Measurements from ENCODE around the gene RPL22.

The RPL22 gene

DNA sequence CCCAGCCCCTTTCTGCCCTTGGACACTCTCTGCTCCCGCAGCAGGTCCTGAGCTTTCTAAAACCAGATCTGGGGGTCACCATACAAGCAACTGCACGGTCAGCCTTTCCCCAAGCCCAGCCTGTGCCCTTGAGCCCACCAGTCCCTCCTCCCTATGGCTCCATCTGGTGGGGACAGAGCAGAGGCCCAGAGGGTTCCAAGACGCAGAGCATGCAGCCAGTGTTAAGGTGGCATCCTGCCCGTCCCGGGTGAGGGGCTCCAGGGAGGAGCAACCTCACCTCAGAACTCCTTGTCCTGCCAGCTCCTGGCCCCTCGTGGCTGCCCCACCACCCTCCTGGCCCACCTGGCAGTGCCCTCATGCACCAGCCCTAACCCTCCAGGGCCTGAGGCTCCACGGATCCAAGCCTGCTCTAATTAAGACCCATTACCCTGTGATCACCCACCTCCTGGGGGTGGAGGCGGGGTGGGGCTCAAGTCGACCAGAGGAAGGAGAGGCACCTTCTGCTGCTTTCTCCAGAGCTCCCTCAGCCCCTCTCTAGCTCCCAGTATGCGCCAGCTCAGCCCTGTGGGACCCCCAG lies 27.8 kb downstream of the RPL22 start:
- DNase-seq: no peak

DNA sequence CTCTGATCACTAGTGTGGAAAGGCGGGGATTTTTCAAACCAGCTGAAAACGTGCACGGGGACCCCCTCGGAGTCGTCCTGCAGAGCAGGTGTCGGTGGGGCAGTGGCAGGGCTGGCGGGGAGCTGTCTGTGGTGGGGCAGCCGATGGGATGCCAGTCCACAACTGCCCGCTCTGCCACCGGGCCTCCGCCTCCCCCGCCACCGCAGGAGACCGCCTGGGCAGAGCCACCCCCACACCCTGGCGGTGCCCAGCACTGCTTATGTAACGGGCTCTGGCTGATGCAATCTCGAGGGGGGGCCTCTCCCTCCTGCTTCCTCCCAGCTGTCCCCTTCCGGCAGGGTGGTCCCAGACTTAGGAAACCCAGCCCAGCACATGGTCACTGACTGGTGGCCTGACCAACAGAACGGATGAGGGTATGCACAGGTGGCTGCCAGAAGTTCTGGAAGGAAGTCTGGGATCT lies 28.6 kb downstream of the RPL22 start:
- DNase-seq: no peak

DNA sequence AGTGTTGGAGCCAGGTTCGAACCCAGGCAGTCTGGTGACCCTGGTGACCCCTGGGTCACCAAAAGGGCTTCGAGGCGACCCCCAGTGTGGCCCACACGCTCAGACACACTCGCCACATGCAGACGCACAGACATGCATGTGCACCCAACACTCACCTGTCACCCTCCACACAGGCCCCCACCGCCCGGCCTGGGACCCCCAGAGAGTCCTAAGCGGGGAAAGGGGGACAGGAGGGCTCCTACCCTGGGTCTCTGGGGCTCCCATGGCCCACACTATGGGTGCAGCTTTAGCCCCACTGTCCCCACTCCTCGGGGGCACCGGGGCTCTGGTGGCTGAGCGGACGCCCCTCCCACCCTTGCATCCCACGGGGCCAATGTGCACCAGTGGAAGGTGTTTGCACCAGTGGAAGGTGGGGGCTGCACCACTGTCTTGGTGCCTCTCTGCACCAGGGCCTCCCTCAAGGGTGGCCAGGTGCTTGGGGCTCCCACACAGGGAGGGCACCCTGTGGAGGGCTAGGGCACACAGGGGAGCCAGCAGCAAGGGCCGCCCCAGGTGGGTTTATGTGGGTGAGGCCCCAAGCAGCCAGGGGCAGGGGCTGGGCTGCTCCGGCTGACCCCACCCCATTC lies 29.2 kb downstream of the RPL22 start:
- no peak for DNase-seq

DNA sequence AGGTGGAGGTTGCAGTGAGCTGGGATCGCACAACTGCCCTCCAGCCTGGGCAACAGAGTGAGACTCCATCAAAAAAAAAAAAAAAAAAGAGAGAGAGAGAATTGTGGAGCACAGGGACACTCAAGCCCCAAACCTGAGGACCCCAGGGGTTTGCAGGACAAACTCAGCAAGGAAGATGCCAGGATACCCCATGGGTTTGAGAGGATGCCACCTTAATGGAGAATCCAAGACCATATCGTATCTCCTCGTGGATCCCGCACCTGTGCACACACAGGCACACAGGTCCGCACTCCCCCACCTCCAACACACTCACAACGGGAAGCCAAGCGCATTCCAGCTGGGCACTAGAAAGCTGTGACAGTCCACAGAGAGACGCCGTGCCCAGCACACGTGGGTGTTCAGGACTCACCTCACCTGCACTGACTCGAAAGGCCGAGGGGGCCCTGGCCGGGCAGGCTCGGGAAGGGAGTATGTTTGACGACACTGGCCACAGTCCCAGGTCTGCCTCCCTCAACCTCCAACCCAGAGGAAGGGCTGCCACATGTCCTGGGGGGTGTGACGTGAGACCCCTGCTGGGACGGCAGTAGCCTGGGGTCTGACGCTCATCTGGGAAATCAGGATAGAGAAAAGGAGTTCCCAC lies 30.3 kb downstream of the RPL22 start:
- no peak for DNase-seq

DNA sequence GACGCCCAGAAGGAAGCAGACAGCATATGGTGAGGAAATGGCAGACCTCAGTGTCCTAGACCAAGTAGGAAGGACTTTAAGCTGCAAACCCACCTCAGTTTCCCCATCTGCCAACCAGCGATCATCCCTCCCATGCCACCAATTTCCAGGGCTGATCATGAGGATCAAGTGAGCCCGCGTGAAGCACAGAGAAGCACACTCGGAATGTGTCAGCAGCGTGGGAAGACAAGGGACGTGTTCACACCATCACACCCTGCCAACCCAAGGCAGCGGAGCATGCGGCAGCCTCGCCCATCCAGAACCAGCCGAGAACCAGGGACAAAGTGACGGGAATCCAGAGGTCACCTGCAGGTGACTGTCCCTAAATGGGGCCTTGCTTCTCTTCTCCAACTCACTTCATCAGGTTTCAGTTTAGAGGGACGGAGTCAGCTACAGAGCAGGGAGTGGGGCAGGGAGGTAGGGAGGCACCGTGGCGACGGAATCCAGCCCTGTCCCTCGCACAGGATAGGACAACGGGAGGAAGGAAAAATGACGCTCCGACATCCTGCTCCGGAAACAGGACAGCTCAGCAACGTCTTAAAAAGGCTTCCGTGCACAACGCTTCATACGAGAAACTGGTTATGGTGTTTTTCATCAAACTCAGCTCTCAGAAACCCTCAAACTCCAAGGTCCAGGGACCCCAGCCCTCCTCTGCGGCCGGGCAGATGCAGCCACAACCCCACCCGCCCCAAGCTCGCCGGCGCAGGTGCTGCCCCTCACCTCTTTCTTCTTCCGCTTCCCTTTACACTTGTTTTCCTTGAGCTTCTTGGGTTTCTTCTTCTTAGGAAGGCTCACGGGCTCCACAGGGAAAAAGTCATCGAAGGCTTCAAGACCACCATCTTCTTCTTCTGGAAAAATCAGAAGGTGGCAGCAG lies 31.7 kb downstream of the RPL22 start:
- no peak for DNase-seq

DNA sequence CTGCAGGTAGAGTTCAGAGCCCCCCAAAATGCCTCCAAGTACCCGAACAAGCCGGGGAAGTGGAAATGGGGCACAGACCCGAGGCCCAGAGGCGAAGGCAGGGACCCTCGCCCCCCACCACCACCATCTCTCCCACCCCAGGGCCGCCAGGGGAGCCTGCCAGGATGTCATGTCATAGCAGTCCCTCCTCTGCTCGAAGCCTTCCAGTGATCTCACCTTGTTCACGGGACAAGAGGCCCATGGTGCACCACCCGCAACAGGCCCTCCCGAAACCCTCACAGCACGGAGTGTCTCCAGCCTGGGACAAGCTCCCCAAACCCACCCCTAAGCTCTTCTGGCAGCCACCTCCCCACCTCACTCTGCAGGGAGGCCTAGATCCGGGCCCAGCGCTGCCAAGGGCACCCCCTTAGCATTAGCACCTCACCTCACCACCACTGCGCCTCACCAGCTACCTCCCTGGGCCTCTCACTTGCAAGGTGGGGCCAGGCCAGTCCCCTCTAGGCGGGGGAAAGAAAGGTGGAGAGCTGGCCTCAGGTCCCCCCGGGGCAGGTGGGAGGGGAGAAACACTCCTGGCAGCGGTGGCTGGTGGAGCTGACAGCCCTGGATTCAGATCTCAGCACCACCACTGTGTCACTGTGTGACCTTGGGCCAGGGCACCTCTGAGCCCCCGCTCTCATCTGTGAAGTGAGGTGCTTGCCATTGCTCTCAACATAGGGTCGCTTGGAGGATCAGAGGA lies 32.6 kb downstream of the RPL22 start:
- no peak for DNase-seq

DNA sequence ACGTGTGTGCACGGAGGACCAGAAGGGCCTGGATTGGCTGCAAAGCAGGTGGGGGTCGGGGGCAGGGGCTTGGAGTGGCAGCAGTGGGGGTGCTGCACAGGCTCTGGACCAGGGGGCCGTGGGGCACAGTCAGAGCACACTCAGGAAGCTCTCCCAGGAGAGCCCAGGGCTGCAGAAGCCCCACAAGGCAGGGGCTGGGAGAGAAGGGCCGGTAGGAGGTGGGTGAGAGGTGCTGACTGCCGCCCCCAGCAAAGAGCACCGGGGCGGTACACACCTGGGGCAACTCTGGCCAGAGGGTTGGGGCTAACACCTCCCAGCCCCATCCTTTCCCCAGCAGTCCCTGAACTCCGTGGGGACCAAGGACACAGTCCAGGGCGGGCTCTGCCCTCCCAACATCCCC lies 33.2 kb downstream of the RPL22 start:
- no peak for DNase-seq

DNA sequence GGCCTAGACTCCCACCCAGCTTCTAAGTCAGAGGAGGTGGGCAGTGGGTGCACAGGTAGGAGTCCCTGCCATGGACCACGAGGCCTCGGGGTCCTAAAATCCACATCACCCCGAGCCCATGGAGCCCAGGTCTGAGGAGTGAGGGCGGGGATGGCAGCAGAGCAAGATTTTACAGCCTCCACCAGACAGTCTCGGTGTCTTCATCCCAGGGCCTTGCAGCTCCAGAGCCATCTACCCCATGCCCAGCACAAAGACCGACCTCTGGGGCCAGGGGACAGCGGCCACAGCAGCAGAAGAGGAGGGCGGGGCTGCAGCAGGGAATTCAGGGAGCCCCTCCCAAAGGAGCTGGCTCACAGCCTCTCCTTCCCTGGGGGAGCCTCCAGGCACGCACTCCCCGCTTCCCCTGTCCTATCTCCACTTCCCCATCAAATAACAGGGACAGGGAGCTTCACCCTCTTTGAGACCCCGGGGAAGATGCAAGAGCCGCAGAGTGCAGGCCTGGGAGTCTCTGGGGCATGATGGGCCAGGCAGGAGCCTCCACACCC lies 33.9 kb downstream of the RPL22 start:
- DNase-seq: no peak

DNA sequence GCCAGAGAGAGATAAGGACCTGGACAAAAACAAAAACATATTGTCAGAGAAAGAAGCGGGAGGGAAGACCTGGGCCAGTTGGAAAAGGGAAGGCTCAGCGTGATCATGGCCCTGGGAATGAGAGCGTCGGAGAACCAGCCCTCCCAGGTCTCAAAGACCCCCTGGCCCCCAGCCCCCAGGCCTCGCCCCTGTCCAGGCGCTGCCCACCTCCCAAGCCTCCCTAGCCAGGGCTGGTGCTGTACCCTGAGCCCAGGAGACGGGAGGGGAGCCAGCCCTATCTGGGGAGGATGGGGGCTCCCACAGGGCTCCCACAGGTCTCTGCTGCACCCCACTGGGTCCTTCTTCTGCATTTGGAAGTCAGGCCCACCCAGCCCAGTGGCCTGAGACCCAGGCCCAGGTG lies 34.4 kb downstream of the RPL22 start:
- no peak for DNase-seq

DNA sequence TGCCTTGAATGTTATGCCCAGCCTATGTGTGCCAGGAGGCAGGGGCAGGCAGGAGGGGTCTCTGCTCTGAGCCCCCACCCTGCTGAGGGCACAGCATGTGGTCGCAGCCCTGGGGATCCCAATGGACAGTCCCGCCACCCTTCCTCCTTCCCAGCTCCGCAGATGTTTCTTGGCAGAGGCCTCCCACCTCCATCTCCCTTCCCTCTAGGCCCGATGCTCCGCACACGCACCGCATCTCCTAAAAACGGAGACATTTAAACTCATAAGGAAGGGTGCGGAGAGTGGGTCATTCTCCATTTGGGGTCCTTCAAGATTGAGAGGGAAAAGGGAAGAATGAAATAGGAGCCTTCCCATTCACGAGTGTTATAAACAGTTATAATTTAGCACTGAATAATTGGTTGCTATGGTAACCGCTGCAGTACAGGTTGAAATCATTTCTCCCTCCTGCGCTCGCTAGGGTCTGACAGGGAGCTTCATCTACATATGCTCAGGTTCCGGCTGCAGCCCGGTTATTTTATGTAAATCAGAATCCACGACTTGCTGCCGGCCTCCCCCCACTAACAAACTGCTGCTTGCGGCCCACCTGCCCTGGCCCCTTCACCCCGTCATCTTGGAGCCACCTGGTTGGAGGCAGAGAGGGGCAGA lies 35.3 kb downstream of the RPL22 start:
- no peak for DNase-seq

DNA sequence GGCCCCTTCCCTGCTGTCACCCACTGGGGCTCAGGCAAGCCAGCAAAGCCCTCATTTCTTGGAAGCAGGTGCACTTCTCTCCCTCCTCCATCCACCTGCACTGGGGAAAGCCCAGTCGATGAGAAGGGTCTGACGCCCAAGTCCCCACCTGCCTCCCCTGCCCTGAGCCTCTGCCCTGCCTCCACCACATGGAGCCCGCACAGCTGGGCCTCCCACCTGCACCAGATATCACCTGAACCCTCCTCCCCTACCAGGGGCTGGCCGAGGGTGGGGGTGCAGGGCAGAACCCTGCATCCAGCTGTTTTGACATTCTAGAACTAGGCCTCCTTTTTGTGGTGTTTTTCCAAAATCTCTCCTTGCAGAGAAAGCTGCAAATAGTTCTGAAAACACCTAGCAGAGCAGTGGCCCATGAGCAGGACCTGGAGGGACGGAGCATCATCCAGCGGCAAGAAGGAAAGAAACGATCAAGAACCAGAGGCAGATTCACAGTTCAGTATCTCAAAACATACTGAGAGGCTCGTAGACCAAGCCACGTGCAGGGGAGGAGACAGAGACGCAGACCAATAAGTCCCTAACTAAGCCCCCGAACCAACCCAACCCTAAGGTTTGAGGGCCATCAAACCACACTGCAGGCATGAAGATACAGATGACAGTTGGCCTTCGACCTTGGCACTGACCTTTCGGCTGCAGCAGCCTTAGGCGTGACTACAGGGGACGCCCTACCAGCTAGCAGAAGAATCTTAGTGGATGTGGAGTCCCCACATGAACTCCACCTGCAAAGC lies 36.0 kb downstream of the RPL22 start:
- no peak for DNase-seq

DNA sequence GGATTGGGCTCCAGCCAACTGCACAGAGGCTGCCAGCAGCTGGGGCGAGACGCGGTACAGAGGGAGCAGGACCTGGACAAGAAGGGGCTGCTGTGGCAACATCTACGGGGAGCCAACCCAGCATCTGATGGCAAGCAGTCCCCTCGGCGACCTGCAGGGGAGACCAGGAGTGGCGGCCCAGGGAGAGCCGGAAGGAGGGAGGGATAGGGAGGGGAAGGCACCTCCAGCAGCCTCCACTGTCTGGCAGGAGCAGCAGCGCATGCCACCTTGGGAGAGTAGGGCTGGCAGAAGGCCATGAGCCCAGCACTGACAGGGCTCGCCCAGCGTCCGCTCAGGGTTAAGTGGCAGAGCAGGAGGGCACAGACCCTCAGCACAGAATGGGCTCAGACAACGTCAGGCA lies 36.6 kb downstream of the RPL22 start:
- DNase-seq: no peak

DNA sequence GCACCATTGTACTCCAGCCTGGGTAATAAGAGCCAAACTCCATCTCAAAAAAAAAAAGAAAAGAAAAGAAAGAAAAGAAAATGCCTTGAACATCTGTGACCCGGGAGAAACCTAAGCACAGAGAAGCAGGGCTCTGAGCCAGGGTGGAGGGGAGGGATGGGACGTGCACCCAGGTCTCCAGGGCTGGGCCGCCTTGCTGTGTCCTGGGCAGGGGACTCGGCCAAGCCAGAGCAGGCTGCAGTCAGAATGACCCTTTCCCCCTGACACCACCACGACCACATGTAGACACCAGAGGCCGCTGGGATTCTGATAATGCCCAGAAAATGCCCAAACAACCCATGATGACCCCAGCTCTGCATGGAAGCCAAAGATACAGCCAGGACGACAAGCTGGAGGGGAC lies 37.1 kb downstream of the RPL22 start:
- DNase-seq: no peak

DNA sequence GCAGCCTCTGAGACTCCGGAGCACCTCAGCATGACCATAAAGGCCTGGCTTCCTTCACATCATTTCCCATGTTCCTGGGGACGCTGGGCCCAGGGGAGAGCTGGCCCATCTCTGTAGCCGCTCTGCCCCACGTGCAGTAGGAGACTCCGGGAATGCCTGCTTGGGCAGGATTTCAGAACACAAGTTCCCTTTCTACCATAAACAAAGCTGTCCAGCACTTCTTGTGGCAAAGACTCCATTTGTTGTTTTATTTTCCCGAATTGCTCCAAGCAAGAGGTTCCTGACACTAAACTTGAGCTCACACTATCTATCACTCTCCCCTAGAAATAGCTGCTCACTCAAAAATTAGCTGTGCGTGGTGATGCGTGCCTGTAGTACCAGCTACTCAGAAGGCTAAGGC lies 41.2 kb downstream of the RPL22 start:
- no peak for DNase-seq

DNA sequence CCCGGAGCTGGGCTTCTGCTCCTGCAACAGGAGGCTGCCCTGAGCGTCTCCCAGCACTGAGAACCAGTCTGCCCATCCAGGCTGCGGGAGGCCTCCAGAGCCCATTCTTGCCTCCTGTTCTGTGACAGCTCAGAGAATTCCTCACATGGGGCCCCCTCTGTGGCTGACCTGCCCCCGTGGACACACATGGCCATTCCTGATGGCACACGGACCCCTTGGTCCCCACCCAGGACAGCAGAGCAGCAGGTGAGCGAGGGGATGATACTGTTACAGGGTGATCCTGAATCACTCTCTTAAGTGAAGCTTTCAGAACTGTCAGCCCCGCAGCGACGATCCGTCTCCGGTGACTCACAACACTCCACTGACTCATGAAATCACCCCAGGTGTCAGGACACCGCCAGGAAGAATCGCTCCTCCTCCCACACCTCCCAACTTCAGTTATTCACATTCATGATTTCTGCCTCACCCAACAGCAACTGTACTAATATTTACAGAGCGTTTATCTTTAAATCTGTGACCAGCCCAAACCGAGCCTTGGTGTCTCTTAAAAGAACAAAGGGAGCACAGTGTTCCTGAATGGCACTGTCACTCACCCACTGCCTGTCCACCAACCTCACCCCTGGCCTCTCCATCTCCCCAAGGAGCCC lies 41.7 kb downstream of the RPL22 start:
- peak; percentile 30 for DNase-seq

DNA sequence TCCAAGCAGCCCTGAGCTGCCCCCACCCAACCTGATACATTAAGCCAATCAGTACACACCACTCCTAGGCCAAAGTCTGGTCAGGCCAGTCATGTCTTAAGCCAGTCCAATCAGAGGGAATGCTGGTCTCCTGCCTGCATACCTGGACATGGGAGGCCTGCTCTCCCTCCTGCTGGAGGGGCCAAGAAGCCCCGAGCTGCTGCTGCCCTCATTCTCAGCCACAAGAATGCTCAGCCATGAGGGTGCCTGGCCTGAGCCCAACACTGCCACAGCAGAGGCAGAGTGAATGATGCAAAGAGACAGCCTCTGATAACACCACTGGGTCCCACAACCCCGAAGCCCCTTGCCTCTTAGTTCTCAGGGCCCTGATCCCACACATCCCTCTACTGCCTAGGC lies 42.3 kb downstream of the RPL22 start:
- no peak for DNase-seq

DNA sequence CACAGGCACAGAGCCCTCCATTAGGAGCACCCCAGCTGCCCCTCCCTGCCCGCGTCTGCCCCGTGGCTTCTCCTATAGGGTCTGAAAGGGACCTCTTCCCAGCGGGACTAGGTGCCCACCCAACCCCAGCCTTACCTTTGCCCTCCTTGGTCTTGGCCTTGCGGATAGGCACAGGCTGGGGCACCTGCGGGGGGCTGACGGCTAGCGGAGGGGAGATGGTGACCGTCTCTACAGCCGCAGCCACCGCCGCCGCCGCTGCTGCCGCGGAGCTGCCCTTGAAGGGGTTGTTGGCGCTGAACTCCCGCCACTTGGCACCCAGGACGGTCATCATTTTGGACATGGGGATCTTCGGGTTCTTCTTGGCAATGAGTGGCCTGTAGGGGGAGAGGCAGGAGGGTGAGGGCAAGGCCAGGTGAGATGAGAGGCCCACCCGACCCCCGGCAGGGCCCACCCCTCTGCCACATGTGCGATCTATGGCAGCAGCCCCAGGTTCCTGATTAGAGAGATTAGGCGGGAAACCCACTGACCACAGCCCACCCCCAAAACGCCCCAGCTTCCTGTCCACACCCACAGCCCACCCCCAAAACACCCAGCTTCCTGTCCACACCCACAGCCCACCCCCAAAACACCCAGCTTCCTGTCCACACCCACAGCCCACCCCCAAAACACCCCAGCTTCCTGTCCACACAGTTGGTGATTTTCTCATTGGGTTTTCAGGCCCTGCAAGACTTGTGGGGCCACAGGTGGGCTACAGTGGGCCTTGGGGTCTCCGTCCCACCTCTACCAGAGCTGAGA lies 44.7 kb downstream of the RPL22 start:
- no peak for DNase-seq

DNA sequence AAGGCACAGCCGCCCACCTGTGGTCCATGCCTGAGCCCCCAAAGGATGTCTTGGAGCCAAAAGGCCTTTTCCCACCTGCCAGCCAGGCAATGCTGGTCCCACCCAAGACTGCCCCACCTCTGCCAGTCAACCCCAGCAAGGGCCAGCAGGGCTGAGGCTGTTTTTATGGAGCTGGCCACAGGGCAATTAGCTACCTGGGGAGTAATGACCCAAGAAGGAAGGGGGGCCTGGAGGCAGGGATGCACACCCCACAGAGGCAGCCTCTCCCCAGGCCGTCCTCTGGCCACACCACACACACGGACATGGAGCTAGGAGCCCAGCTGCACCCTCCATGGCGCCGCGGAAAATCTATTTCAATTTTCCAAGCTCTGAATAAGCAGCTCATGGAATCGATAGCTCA lies 46.5 kb downstream of the RPL22 start:
- DNase-seq: no peak

DNA sequence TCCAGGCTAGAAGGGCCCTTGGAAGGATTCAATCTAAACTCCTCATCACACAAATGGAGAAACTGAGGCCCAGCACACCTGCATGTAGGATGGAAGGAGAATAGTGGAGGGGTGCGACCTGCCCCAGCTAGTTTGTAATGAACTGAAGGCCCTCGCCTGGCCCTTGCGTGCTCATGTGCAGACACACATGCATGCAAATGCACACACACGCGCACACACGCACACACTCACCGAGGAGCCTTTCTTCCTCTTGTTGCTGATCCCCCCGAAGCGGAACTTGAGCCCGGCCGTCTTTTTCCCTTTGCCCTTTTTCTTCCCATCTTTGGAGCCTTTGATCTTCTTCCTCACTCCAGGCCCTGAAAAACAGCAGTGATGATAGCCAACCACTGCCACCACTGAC lies 47.2 kb downstream of the RPL22 start:
- no peak for DNase-seq
